Fibroblast of skin of scalp (primary cell): ENCODE data around the gene FBN2. TPM values are rescaled to one million over a fixed set of nuclear protein-coding genes. Genes with fewer than 3 reads are reported as not detected.
A peak's percentile ranks its signal among the peaks of the same experiment; 100 is the strongest.

ENCODE experiments used
- DNase-seq: peaks from one replicate; pipeline ENCODE4 v3.0.0-alpha.2; 2013
- polyA plus RNA-seq, 2 experiments: library from polyadenylated mRNA; unstranded; fragments of 120-200 nt; gene quantifications; one replicate each; pipeline ENCODE4 v1.2.1, GENCODE V29; 2013; ENCODE audit not compliant: insufficient read length in 2 of 2

Gene FBN2
- polyA plus RNA-seq (2013, experiment 1 of 2; ENCODE audit: insufficient read length), result 246 TPM
- polyA plus RNA-seq (2013, experiment 2 of 2; ENCODE audit: insufficient read length), result 267 TPM

GRCh38 chr5:128538000-128538249 is at the start of gene FBN2:
Gene FBN2 (minus strand): TSS chr5:128538245. CDS start chr5:128537603, 642 bp downstream.
- no peak for DNase-seq

GRCh38 chr5:128587275-128587674 is 49.2 kb upstream of the FBN2 start:
- no peak for DNase-seq

DNA sequence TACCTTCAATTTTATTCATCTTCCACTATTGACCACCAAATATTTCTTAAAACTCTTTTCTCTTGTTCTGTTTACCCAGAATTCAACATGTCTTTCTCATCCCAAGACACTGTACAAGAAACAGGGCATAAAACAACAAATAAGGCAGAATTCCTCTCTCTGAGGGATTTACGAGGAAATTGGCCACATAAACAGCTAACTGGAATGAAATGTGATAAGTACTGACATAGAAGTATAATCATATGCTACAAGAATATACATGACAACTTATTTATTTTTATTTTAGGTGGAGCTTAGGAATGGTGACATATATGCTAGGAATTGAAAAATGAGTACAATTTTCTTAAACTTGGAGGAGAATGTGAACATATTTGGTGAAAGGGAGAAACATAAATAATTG is 48.8 kb upstream of the FBN2 start:
- peak; percentile 76 for DNase-seq

DNA sequence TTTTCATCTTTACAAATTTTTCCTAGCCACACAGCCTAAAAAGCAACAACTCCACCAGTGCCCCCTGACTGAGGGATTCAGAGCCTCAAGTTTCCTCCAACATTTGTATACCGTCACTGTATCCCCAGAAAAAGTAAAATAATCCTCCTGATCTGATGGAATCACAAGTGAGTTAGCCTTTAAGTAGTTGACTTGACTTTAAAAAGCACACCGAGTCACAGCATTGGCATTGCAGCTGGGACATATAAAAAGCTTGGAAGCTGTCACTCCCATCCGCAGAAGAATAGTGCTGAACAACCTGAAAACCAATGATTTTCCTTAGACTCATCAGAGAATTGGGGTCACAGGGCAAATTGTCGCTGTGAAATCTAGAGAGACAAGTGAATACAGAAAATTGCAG is 41.6 kb upstream of the FBN2 start:
- peak; percentile 32 for DNase-seq

DNA sequence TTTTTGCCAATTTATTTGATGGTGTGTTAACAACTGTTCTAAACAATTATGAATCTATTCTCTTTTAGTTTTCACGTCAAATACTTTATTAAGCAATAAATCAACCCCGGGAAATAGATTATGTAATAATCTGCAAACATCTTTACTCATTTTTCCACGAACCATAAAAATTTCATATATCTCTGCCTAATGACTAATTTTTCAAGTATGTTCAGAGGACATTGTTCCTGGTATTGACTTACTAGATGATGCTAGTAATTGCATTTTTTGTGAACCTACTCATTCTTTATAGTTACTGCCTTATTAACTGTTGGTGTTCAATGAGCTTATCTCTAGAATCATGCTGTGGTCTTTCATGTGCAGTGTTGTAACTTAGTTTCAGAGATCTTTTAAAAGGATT is 41.0 kb upstream of the FBN2 start:
- DNase-seq, result peak; percentile 89

DNA sequence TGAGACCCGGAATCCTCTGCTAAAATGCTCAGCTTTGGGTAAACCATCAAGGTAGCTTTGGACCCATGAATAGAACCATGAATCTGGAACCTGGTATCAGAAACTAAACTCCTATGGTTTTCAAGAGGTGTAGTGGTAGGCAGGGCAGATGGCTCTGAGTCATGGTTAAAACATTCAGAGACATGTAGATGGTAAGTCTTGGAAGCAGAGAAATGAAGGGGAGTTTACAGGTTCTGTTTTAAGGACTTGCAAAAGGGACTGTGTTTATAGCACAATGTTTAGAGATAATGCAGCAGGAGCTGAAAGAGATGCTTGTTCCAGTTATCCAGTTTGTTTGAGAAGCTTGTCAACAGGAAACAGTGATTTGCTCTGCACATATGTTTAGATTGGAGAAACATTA is 36.0 kb upstream of the FBN2 start:
- peak; percentile 19 for DNase-seq

DNA sequence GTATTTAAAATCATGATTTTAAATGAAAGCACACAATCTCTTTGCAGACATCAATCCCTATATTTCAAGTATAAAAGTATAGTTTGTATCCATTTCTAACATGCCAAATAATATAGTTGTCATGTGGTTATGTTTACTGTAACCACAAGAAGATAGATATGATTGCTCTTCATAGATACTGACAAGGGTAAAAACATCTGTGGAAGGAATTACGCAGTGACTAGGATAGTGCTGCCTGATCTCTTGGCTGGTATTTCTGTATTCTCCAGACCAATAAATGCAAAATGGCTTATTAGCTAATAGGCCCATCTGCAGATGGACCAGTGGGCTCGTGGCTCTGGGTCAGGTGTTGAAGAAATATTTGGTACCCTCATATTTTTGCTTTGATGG is 34.9 kb upstream of the FBN2 start:
- DNase-seq, result peak; percentile 65

DNA sequence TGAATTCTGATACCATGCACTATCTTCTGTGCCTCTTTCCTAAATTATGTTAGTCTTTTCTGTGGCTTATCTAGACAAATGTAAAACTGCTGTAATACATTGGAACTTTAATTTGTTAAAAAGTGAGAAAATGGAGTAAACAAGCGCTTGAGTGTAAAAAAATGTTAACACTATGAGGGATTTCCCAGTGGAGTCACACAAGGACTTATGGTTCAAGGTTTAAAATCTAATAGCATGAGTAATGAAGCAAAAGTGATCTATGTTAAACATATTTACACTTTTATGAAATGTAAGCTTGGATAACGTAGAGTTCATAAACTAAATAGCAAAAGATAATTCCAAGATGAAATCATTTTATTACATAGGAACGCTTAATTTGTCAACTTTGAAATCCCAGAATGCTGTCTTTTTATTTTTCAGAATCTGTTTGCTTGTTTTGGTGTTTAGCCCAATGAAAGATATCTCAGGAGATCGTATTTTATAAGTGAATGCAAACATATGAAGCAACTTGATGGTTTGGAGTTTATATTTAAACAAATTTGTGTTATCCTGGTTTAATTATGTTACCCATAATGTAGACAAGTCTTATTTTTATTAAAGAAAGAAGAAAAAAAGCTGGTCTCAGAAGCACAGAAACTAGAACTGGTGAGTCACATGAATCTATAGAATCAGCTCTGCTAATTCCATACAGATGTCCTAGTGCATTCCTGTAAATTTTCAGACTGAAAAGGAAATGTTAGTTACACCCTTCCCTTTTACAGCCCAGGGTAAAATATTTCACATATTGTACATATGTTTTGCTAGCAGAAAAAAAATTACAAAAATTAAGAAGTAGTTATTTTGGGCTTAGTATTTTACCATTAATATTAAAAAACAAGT is 34.2 kb upstream of the FBN2 start:
- DNase-seq, result peak; percentile 92

DNA sequence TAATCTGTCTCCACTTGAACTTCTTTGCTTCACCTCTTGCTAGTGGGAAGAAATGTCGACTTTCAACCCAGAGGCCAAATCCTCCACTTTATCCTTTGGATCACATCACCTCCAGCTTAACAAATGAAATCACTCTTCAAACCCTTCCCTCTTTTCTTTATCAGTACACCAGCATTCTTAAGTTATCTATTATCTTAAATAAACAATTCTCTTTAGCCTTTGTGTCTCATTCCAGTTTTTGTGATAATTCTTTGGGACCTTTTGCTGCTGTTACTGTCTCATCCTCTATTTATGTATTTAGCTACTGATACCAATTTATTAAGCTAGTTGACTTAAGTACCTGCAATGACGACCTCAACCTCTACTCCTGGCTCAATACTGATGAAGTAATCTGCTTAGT is 28.1 kb upstream of the FBN2 start:
- DNase-seq, result no peak

DNA sequence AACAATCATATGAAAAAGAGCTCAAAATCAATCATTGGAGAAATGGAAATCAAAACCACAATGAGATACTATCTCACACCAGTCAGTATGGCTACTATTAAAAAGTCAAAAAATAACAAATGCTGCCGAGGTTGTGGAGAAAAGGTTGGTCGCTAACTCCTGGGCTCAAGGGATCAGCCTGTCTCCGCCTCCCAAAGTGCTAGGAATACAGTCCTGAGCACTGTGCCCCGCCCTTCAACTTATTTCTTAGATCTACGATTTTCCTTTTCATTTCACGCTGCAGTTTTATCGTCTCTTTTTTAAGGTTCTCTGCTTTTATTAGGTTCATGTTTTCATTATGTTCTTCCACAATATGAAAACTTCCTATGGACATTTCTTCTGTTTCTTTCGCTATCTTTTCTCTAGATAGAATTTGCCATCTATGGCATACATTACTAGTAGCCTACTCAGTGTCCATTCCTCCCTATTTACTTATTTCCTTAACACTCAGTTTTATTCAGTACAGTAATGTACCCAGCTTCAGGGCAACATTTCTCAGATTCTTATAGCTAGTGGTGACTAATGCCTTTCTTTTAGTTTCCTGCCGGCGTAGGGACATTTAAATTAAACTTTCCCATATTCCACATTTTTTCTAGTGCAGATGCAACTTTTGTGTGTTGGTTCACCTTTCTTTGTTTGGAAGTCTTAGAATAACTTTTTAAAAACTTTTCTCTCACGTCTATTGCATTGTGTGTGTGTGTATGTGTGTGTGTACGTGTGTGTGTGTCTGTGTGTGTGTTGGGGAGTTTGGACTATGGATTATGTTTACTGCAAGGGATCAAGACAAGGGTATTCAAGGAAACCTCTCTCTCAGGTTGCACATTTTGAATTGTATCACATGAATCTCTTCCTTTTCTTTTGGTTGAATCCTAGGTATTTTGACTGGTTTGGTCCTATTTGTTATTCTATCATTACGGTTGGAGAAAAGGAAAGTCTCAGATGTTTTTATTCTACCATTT is 21.6 kb upstream of the FBN2 start:
- peak; percentile 79 for DNase-seq

GRCh38 chr5:128553747-128554146 is 15.7 kb upstream of the FBN2 start:
- DNase-seq, result no peak

DNA sequence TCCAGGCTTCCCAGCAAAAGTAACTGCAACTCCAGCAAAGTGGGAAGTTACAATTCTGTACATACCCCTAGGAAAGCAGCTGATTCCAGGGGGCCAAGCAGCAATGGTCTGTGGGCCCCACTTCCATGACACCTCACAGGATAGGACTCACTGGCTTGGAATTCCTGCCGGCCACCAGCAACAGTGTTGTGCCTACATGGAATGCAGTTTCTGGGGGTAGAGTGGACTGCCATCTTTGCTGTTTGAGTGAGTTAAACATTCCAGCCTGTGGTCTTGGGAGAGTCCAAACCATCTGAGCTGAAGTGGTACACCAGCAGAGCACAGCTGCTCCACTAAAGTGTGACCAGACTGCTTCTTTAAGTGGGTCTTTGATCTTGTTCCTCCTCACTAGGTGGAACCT is 13.4 kb upstream of the FBN2 start:
- peak; percentile 80 for DNase-seq

DNA sequence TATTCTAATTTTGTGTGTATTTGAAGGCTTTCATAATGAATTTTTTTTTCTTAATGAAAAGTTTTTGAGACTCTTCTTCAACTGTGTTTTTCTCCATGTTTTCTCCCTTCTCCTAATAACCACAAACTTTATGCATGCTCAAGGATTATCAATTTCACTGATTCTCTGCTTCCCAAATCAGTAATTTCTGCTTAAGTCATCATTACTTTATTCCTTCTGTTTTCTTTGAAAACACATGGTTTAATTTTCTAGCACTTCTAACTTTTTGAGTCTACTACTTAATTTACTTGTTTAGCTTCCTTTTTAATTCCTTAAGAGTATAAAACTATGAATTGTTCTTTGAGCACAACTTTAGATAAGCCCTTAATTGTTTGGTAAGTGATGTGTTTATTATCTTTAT is 11.5 kb upstream of the FBN2 start:
- DNase-seq, result no peak

GRCh38 chr5:128546658-128547281 is 8.7 kb upstream of the FBN2 start:
- DNase-seq, result no peak

DNA sequence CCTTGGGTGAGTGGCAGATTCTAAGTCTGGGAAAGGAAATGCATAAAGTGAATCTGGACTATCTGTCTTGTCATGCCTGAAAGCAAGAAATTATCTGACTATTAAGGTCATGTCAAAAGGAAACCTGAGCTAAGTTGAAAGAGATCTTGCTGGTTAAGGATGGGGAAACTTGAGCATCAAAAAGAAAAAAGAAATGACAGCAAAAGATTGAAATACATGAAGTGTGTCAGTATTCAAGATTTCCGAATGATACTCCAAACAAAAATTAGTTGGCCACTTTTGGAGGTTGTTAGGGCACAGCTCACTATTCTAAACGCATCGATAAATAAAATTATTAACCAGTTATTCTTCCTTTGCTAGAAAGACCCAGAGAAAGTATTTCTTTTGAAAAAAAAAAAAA is 3.3 kb upstream of the FBN2 start:
- no peak for DNase-seq

DNA sequence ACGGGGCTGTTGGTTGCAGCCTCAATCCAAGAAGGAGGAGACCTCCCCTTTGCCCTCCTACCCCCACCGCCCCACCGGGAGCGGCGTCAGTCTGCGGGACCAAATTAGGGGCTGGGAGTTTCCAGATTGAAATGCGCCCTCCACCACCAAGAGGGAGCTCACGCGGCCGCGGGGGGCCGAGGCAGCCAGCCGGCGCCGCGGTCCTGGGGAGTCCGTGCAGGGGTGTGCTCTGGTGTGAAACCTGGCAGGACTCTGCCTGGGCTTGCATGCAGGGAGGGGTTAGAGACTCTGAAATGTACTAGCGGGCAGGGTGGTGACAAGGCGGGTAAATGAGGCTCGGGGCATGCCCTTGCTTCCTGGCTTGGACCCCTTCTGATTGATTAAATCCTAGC is 989 bp upstream of the FBN2 start:
- DNase-seq, result peak; percentile 53

DNA sequence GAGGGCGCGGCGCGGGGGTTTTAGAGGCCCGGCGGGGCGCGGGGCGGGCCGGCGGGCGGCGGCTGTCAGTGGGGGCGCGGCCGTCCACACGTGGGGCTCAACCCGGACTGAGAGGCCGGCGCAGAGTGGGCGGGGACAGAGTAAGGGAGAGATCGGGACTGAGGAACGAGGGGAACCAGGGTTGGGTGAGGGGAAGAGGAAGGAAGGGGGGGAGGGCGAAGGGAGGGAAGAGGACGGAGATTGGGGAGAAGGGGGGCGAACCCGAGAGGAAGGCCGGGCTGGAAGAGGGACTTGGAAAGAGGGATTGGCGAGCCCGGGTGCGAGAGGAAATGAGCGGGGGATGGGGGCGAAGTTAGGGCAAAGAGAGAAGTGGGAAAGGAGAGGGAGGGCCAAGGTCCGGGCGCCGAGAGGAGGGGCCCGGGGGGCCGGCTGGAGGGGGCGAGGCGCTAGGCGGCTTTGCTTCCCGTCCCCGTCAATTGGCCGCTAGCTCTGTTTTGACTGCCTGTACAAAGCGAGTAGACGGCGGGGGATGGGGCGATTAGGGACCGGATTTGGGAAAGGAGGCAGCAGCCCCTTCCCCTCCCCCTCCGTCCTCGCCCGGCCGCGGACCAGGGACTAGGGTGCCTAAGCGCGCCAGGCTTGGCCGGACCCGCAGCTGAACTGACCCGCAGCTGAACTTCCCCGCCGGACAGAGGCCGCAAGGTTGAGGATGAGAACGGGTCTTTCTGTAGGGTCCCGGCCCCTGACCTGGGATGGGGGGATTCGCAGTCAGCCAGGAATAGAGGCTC is 399 bp upstream of the FBN2 start:
- DNase-seq, result peak; percentile 96

DNA sequence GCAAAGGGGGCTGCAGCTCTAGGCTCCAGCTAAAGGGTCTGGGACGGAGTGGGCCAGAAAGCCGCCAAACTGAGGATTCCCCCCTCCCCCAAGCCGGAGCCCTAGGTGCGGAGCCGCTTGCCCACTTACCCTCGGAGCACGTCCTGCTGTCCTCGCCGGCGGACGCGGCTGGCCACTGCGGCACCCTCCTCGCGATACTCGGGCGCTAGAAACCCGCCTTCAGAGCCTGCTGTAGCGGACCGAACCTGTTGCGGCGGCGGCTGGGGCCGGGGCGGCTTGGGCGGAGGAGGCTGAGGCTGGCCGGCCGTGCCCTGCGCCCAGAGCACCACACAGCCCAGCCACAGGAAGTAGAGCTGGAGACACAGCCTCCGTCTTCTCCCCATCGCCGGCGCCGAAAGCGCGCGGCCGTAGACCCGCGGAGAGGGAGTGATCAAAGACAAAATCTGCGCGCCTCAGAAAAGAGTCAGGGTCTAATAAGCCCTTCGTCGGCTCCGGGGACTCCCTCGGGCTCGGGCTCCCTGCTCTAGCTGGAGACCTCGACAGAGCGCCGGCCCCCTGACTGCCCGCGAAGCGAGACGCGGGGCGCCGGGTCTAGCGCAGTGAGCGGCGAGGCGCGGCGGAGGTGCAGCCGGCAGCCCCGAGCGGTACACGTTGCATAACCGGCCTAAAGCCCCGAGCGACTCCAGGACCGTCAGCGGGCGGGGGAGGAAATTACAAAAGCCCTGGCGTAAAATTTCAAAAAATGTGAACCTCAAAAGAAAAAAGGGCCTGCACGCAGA is 635 bp downstream of the FBN2 start:
- peak; percentile 67 for DNase-seq

DNA sequence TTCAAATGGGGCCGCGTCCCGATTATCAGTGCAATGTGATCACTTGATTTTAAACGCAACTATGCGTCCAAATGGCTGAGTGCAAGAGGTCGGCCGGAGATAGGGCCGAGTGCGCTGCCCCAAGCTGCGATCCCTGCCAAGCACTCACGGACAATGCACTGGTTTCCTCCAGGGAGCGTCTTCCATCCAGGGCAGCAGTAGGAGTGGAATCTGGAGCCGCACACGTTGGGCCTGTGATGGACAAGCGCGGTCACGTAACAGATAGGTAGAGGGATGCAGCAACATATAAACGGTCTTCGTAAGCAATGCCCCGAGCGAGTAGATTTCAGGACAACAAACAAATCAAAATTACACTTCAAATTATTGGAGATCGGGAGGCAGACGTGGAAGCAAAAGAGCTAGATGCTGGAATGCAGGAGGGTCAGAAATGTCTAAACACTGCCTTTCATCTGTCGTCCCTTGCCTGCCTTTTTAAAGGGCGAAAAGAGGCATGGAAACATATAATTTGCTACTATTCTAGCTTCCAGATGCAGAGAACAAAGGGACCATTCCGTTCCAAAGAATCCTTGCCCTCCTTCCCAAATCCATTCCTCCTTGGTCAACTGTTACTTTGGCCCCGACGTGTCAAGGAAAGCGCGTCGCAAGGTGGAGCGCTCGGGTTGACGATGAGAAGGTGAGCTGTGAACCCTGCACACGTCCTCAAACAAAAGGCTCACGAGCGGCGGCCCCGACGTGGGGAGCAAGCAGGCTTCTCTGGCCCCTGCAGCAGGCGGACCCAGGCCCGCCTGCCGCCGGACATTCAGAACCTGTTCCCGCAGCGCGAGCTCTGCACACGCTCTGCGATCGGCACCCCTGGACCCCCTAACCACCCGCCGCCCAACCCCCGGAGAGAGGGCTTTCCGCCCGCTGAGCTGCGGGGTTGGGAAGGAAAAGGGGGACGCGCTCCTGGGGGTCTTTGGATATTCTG is 1.5 kb downstream of the FBN2 start:
- peak; percentile 51 for DNase-seq

GRCh38 chr5:128535251-128535650 is 2.8 kb downstream of the FBN2 start:
- DNase-seq, result peak; percentile 21
